Fibroblast of mammary gland (primary cell): ENCODE results near the gene TMEM38B.

ENCODE experiments used
- DNase-seq: peaks from one replicate; pipeline ENCODE4 v3.0.0-alpha.2; 2010; ENCODE audit warnings: low read depth
- H3K4me3 ChIP-seq: 2 replicates; pipeline ENCODE4 v1.5.1; 2011; ENCODE audit warnings: low read depth, mild to moderate bottlenecking, low read length, moderate library complexity; ENCODE audit not compliant: control insufficient read depth
- TF ChIP-seq, protein P1 (sequence below): conservative IDR thresholded peaks from 2 replicates; pipeline ENCODE4 v1.5.1; 2011; ENCODE audit warnings: low read depth, low read length, inconsistent platforms; ENCODE audit not compliant: control insufficient read depth, insufficient read depth

The TMEM38B gene

DNA sequence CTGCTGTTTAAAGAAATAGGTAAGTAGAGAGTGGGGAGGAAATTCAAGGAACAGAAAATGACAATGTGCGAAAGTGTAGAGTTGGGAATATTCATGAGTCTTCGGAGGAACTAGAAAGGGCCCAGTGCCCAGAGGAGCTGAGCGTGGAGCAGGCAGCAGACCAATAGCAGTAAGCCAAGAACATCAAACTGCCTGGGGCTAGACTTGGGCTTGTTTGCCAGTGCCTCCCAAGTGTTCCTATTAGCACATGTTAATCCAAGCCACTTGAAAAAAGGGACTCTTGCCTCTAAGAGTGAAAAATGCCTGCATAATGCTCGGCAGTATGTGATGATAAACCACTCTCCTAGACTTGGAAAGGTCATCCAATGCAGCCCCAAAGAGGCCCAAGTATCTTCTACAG lies 33.3 kb upstream of the TMEM38B start:
- no peak overlapping the region for H3K4me3 ChIP-seq
- TF ChIP-seq, protein P1, sequence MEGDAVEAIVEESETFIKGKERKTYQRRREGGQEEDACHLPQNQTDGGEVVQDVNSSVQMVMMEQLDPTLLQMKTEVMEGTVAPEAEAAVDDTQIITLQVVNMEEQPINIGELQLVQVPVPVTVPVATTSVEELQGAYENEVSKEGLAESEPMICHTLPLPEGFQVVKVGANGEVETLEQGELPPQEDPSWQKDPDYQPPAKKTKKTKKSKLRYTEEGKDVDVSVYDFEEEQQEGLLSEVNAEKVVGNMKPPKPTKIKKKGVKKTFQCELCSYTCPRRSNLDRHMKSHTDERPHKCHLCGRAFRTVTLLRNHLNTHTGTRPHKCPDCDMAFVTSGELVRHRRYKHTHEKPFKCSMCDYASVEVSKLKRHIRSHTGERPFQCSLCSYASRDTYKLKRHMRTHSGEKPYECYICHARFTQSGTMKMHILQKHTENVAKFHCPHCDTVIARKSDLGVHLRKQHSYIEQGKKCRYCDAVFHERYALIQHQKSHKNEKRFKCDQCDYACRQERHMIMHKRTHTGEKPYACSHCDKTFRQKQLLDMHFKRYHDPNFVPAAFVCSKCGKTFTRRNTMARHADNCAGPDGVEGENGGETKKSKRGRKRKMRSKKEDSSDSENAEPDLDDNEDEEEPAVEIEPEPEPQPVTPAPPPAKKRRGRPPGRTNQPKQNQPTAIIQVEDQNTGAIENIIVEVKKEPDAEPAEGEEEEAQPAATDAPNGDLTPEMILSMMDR = no peak

DNA sequence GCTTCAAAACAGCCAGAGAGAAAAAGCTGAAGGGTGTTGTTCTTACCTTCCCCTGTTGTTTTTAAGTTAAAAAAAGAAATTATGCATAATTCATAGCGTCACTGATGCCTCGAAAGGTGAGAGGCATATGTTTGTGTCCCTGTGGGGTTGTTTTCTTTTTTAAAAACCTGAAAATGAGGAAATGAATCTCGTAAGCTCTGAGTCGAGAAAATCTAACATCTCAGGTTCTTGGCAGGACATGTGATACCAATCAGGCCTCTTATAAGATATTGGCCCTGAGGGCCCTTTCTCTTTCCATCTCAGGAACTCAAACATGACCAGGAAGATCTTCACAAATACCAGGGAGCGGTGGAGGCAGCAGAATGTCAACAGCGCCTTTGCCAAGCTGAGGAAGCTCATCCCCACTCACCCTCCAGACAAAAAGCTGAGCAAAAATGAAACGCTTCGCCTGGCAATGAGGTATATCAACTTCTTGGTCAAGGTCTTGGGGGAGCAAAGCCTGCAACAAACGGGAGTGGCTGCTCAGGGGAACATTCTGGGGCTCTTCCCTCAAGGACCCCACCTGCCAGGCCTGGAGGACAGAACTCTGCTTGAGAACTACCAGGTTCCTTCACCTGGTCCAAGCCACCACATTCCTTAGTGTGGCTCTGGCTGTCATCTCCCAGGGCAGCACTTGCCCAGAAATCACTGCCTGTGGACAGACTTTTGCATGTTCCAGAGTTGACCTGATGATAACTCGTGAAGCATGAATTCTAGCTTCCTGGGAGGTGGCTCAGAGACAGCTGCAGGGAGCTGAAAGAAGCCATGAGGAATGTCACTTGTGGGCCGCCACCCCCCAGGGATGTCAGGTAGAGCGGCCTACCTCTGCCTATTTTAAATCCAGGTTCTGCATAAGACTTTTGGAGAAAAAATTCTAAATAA lies 31.9 kb upstream of the TMEM38B start, which contains the start of gene TAL2:
Gene TAL2, plus strand, starts transcription at position 274 of the 921 bp plus-strand sequence. Its CDS starts 40 bp downstream, at position 314.
- no peak within 1 kb of the TSS for H3K4me3 ChIP-seq
- TF ChIP-seq, protein P1 = no peak
- DNase-seq = no peak

More for the DNA sequence above, 33.3 kb upstream of the TMEM38B start:
- no peak for DNase-seq

DNA sequence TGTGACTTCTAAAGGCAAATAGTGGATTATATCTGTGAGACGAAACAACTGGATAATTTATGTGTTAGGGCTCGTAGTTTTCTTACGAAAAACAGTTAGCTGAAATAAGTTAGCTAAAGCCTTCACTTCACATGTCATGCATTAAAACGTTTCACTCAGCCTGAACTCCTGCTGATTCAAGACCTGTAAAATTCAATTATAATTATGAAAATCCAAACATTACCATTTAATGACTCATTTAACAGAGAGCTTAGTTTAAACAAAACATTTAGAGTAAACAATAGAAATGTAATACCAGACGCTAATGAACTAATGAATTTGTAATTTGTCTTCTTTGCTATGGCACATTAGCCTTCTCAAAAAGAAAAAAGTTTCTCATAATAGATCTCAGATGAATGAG lies 30.4 kb upstream of the TMEM38B start:
- H3K4me3 ChIP-seq = no peak overlapping the region
- TF ChIP-seq, protein P1 = no peak
- DNase-seq = no peak

DNA sequence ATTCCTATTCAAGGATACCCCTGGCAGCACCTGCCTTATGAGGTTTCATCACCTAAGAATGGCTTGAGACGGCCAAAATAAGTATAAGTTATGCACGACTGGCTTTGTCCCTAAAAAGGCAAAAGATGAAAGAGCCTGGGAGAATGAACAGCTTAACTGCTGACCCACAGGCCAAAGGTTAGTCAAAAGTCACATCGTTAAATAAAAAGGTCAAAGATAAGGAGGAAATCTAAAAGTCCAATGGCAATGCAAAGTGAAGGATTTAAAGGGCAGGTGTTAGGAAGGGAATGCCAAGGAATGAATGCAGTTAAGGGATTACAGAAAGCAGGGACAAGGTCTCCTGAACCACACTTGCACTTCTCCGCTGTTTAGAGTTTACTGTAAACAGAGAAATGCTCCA lies 26.5 kb upstream of the TMEM38B start:
- DNase-seq = no peak
- TF ChIP-seq, protein P1 = no peak
- no peak overlapping the region for H3K4me3 ChIP-seq

DNA sequence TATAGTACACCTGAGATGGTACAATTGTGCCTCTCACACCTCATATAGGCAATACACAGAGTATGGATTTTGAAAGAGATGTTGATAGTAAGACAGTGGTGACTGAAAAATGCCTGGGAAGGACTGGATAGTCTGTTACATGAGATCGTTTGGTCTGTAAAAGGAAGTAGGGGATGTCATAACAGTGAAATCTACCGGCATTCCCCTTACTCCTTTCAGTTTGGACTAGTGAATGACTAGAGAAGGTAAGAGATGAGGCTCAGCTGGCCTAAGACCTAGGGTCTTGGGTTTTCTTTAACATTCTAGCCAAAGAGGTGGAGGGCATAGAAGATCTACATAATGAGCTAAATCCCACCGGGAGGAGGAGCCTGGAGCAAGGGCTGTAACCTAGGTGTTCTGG lies 24.0 kb upstream of the TMEM38B start:
- H3K4me3 ChIP-seq = no peak overlapping the region
- TF ChIP-seq, protein P1 = no peak

DNA sequence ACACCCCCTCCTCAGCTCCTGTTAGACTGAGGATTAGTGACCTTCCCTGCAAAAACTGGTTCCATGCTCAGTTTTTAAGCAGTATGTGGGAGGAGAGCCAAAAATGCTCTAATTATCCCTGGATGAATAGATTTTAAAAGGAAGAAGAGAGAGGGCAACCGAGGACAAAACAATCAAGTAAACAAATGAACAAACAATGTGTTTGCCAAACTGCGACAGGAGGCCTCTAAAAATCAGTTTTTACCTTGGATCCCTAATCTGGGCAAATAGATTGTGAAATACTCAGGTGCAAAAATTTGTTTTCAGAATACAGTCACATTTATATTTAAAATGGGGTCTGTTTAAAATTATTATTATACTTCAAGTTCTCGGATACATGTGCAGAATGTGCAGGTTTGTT lies 23.6 kb upstream of the TMEM38B start:
- TF ChIP-seq, protein P1 = no peak
- no peak for DNase-seq
- H3K4me3 ChIP-seq = no peak overlapping the region

More for the DNA sequence above, 24.0 kb upstream of the TMEM38B start:
- DNase-seq = no peak

DNA sequence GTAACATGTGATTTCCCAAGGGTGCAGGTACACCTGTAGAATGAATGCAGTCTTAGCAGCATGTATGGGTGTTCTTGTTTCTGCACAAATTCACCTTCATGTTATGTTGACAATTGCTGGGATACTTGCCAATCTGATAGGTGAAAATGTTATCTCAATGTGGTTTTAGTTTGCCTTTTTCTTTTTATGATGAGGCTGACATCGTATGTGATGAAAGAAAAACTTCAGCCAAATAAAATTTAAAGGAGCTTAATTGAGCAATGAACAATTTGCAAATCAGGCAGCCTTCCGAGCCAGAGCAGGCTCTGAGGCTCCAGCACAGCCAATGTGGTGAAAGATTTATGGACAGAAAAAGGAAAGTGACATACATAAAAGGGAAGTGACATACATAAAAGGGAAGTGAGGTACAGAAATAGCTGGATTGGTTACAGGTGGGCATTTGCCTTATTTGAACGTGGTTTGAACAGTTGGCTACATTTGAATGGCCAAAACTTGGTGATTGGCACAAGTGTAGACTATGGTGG lies 21.6 kb upstream of the TMEM38B start:
- DNase-seq = no peak
- no peak overlapping the region for H3K4me3 ChIP-seq
- TF ChIP-seq, protein P1 = no peak
